ENCODE measurements around the gene SLC2A5. TPM values are rescaled to one million over a fixed set of nuclear protein-coding genes. Genes with fewer than 3 reads are reported as not detected.
"Not testable (repeated sequence)": the region's sequence is repeated elsewhere in the genome, so short reads cannot be mapped to it uniquely, and the experiment has no call there.

SLC2A5 gene
- total and polyA plus RNA-seq, 2 of the 4 experiments (the other 2 are of a cell fraction), result 0.03 to 0.18 TPM

DNA sequence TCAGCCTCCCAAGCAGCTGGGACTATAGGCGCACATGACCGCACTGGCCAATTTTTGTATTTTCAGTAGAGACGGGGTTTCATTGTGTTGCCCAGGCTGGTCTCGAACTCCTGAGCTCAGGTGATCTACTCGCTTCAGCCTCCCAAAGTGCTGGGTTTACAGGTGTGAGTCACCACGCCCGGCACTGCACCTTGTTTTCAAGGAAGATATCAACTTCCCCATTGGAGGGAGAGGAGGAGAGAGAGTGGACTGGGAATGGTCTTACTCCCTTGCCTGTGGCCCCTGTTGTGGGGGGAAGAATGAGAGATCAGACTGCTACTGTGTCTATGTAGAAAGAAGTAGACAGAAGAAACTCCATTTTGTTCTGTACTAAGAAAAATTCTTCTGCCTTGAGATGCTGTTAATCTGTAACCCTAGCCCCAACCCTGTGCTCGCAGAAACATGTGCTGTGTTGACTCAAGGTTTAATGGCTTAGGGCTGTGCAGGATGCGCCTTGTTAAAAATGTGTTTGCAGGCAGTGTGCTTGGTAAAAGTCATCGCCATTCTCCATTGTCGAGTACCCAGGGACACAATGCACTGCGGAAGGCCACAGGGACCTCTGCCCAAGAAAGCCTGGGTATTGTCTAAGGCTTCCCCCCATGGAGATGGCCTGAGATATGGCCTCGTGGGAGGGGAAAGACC is 67.8 kb downstream of the SLC2A5 start:
- H2AK9ac ChIP-seq (replicated peaks; ENCODE audit: low read depth, low read length, poor library complexity); H3K79me1 ChIP-seq (ENCODE audit: low read depth in 1 of 2, low read length in 2 of 2); H3K9ac ChIP-seq (ENCODE audit: low read depth, low read length); BruUV-seq (replicated peaks); H3K9me3 ChIP-seq (ENCODE audit: control insufficient read depth, insufficient read depth, low read length); H3K18ac ChIP-seq (ENCODE audit: low read depth, low read length); H2AFZ ChIP-seq (replicated peaks; ENCODE audit: low read length, poor library complexity); H2BK120ac ChIP-seq (ENCODE audit: low read depth, low read length); H3K23ac ChIP-seq (ENCODE audit: low read depth, low read length); dilution Hi-C loops (cut with HindIII; ENCODE audit: low sequenced_read_pairs, unreplicated experiment); H3K27ac ChIP-seq (ENCODE audit: insufficient read depth, low read length); ATAC-seq (ENCODE audit: low read depth); H3K4me1 ChIP-seq (ENCODE audit: control insufficient read depth, insufficient read depth, low read length); in situ Hi-C loops (cut with MboI; ENCODE audit: low sequenced_read_pairs); intact Hi-C loops (cut with micrococcal nuclease); H3K36me3 ChIP-seq (ENCODE audit: control insufficient read depth, insufficient read depth, low read length); CTCF ChIA-PET; H4K8ac ChIP-seq (ENCODE audit: low read depth in 2 of 2, low read length in 2 of 2); H3K27me3 ChIP-seq (ENCODE audit: control insufficient read depth, insufficient read depth, low read length); H3K14ac ChIP-seq (replicated peaks; ENCODE audit: low read depth, low read length); H3K4me2 ChIP-seq (ENCODE audit: low read depth, low read length); H4K91ac ChIP-seq (ENCODE audit: insufficient read depth, low read depth, low read length); H3K9me1 ChIP-seq (ENCODE audit: insufficient read depth, low read length); H3K4ac ChIP-seq (ENCODE audit: low read depth, low read length); H4K5ac ChIP-seq (ENCODE audit: low read depth, low read length); H3K4me3 ChIP-seq (ENCODE audit: insufficient read depth, low read depth, low read length); H2AK5ac ChIP-seq (ENCODE audit: low read depth, low read length); H2BK5ac ChIP-seq (ENCODE audit: low read depth, low read length, poor library complexity, severe bottlenecking); POLR2A ChIA-PET (ENCODE audit: unreplicated experiment); H2BK20ac ChIP-seq (ENCODE audit: low read depth, low read length); DNase-seq; H4K20me1 ChIP-seq (ENCODE audit: insufficient read depth, low read length); H3K56ac ChIP-seq (ENCODE audit: extremely low read depth, insufficient read depth, low read length); H2BK15ac ChIP-seq (ENCODE audit: low read depth, low read length): not testable (repeated sequence)
- 94% methylated on average over 6 of the region's 13 CpGs; no CpG with 5 or more reads in 1 of the 2 experiments for WGBS, 2 experiments (ENCODE audit: extremely low coverage in 2 of 2, insufficient read length in 1 of 2)
